ENCODE results near the gene WDR20.

Gene WDR20

GRCh38 chr14:102188187-102188586 lies 48.5 kb downstream of the WDR20 start:
- no peak overlapping the region for H3K9ac ChIP-seq (ENCODE audit: low read length)
- H4K20me1 ChIP-seq (ENCODE audit: low read depth, low read length), result 0 out of 2 replicates have a peak, but pooled peaks cover 3% of the 10 kb centered on the region
- no peak overlapping the region for H2AFZ ChIP-seq (ENCODE audit: low read depth, low read length, severe bottlenecking)
- no peaks in the 10 kb centered on the region for H3K9me3 ChIP-seq (ENCODE audit: insufficient read depth, low read length)
- no peak overlapping the region for H3K4me3 ChIP-seq (ENCODE audit: insufficient read depth, low read length, poor library complexity, severe bottlenecking)
- H3F3A ChIP-seq (ENCODE audit: insufficient read depth), result no peaks in the 10 kb centered on the region
- no peaks in the 10 kb centered on the region for H3K27me3 ChIP-seq (ENCODE audit: low read length)
- no peaks in the 10 kb centered on the region for H3K36me3 ChIP-seq (ENCODE audit: low read length)
- no peak overlapping the region for H3K4me2 ChIP-seq (ENCODE audit: low read depth, low read length, poor library complexity, severe bottlenecking)
- TF ChIP-seq CTCF (IDR thresholded peaks at IDR 0.05; ENCODE audit: insufficient read depth, low read length, poor library complexity, severe bottlenecking) (no peak), EZH2phosphoT487 (conservative IDR thresholded peaks at IDR 0.05; ENCODE audit: low read length) (no peak)
- H3K27ac ChIP-seq (ENCODE audit: low read depth, low read length), result no peak overlapping the region
- H3K79me2 ChIP-seq (ENCODE audit: insufficient read depth, low read length), result peaks cover 73% of the 10 kb centered on the region
- H3K9me2 ChIP-seq (replicated peaks; ENCODE audit: insufficient read depth, low read length), result no peaks in the 10 kb centered on the region

- Histone ChIP-seq H3K9me2 (replicated peaks; ENCODE audit: insufficient read depth, low read length) (no peaks in the 10 kb centered on the region), H3K4me3 (ENCODE audit: insufficient read depth, low read length, poor library complexity, severe bottlenecking) (no peak overlapping the region), H3K27ac (ENCODE audit: low read depth, low read length) (no peak overlapping the region), H3K9me3 (ENCODE audit: insufficient read depth, low read length) (no peaks in the 10 kb centered on the region), H3F3A (ENCODE audit: insufficient read depth) (peaks cover 3% of the 10 kb centered on the region; the same call in 1 of the 2 replicates), H3K27me3 (ENCODE audit: low read length) (no peaks in the 10 kb centered on the region), H3K4me2 (ENCODE audit: low read depth, low read length, poor library complexity, severe bottlenecking) (no peak overlapping the region), H4K20me1 (ENCODE audit: low read depth, low read length) (0 out of 2 replicates have a peak, but pooled peaks cover 3% of the 10 kb centered on the region), H3K9ac (ENCODE audit: low read length) (no peak overlapping the region), H3K36me3 (ENCODE audit: low read length) (peaks cover 5% of the 10 kb centered on the region; the same call in 1 of the 2 replicates), H3K79me2 (ENCODE audit: insufficient read depth, low read length) (peaks cover 73% of the 10 kb centered on the region), H2AFZ (ENCODE audit: low read depth, low read length, severe bottlenecking) (no peak overlapping the region)
- TF ChIP-seq CTCF (IDR thresholded peaks at IDR 0.05; ENCODE audit: insufficient read depth, low read length, poor library complexity, severe bottlenecking) (no peak), EZH2phosphoT487 (conservative IDR thresholded peaks at IDR 0.05; ENCODE audit: low read length) (no peak)
Measured at GRCh38 chr14:102189874-102190273, 50.2 kb downstream of the WDR20 start.

GRCh38 chr14:102192840-102193502 lies 53.3 kb downstream of the WDR20 start:
- Histone ChIP-seq H3K4me3 (ENCODE audit: insufficient read depth, low read length, poor library complexity, severe bottlenecking) (no peak overlapping the region), H2AFZ (ENCODE audit: low read depth, low read length, severe bottlenecking) (no peak overlapping the region), H3K9me2 (replicated peaks; ENCODE audit: insufficient read depth, low read length) (no peaks in the 10 kb centered on the region), H3K9ac (ENCODE audit: low read length) (no peak overlapping the region), H3K36me3 (ENCODE audit: low read length) (peaks cover 5% of the 10 kb centered on the region; the same call in 1 of the 2 replicates), H4K20me1 (ENCODE audit: low read depth, low read length) (no peaks in the 10 kb centered on the region), H3K27me3 (ENCODE audit: low read length) (no peaks in the 10 kb centered on the region), H3K79me2 (ENCODE audit: insufficient read depth, low read length) (peaks cover 54% of the 10 kb centered on the region), H3K27ac (ENCODE audit: low read depth, low read length) (no peak overlapping the region), H3F3A (ENCODE audit: insufficient read depth) (peaks cover 3% of the 10 kb centered on the region; the same call in 1 of the 2 replicates), H3K9me3 (ENCODE audit: insufficient read depth, low read length) (no peaks in the 10 kb centered on the region), H3K4me2 (ENCODE audit: low read depth, low read length, poor library complexity, severe bottlenecking) (no peak overlapping the region)
- TF ChIP-seq CTCF (IDR thresholded peaks at IDR 0.05; ENCODE audit: insufficient read depth, low read length, poor library complexity, severe bottlenecking), result no peak
